ENCODE data around the gene IPO7.
A peak's percentile ranks its signal among the peaks of the same experiment; 100 is the strongest.
"Not testable (repeated sequence)": the region's sequence is repeated elsewhere in the genome, so short reads cannot be mapped to it uniquely, and the experiment has no call there.

Gene IPO7

DNA sequence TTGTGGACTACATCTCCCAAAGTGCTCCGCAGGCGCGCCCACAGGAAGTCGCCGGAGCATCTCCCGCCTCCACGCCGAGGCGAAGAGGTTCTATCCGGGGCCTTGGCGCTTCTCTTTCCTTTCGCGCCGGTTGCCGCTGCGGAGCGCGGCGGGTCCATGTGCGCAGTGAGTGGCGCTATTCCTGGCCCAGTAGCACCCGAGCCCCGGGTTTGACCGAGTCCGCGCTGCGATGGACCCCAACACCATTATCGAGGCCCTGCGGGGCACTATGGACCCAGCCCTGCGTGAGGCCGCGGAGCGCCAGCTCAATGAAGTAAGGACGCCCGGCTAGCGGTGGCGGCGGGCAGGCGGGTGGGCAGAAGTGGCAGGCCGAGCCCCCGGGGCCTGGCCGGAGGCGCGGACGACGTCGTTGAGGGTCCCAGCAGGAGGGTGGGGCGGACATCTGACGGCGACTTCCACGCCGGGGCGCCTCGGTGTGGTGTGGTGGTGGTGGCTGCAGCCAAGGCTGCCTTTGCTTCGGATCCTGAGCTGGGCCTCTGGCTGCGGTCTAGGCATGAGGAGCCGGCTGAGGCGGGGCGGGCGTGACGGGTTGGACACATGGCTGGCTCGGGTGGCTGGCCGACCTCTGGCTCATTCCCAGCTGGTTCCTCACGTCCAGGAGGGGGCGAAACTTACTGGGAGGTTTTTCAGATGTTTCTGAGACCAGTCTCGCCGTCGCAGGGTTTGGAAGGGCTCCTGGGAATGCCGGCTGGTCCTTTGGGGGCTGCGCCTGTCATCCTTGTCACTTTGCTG lies at the start of gene IPO7:
IPO7 (plus strand) TSS at position 118 of the 792 bp plus-strand sequence; CDS start at position 230, 112 bp downstream.
- peak; percentile 99 for TF ChIP-seq MYC (IDR thresholded peaks at IDR 0.05; ENCODE audit: low read depth, low read length)
- peak; percentile 92 for TF ChIP-seq POLR2A (IDR thresholded peaks at IDR 0.05; ENCODE audit: extremely low read depth, insufficient read length)
- TF ChIP-seq, protein P1, sequence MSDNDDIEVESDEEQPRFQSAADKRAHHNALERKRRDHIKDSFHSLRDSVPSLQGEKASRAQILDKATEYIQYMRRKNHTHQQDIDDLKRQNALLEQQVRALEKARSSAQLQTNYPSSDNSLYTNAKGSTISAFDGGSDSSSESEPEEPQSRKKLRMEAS (IDR thresholded peaks at IDR 0.05; ENCODE audit: low read depth, low read length), result peak; percentile 65
- TF ChIP-seq, protein P2, sequence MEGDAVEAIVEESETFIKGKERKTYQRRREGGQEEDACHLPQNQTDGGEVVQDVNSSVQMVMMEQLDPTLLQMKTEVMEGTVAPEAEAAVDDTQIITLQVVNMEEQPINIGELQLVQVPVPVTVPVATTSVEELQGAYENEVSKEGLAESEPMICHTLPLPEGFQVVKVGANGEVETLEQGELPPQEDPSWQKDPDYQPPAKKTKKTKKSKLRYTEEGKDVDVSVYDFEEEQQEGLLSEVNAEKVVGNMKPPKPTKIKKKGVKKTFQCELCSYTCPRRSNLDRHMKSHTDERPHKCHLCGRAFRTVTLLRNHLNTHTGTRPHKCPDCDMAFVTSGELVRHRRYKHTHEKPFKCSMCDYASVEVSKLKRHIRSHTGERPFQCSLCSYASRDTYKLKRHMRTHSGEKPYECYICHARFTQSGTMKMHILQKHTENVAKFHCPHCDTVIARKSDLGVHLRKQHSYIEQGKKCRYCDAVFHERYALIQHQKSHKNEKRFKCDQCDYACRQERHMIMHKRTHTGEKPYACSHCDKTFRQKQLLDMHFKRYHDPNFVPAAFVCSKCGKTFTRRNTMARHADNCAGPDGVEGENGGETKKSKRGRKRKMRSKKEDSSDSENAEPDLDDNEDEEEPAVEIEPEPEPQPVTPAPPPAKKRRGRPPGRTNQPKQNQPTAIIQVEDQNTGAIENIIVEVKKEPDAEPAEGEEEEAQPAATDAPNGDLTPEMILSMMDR (IDR thresholded peaks at IDR 0.05; ENCODE audit: low read depth, low read length), result no peak
- peak within 1 kb of the TSS; percentile 100 for H3K4me3 ChIP-seq (ENCODE audit: low read depth, low read length)
- DNase-seq (ENCODE audit: low read depth), result peak; percentile 96

DNA sequence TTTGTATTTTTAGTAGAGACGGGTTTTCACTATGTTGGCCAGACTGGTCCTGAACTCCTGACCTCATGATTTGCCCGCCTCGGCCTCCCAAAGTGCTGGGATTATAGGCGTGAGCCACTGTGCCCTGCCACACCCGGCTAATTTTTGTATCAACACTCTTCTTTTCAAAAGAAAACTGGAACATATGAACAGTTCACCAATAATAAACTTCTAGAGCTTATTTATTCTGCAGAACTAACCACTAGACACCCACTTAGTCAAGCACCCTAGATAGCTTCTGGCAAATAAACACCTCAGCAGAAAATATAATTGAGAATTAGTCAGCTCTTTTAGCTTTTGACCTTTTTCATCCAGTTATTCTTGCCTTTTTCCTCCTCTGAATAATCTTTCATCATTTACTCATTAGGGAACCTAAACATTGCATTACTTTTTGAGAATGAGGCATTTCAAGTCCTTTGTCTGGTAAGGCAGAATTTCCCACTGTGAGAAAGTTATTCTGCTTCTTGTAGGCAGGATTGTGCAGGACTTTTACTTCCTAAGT lies 42.7 kb upstream of the IPO7 start:
- H3K4me3 ChIP-seq (ENCODE audit: low read depth, low read length), result no peak overlapping the region
- TF ChIP-seq, protein P1 (IDR thresholded peaks at IDR 0.05; ENCODE audit: low read depth, low read length), result no peak
- TF ChIP-seq POLR2A (IDR thresholded peaks at IDR 0.05; ENCODE audit: extremely low read depth, insufficient read length) (no peak), MYC (IDR thresholded peaks at IDR 0.05; ENCODE audit: low read depth, low read length) (no peak)
- TF ChIP-seq, protein P2 (IDR thresholded peaks at IDR 0.05; ENCODE audit: low read depth, low read length), result no peak
- no peak for DNase-seq (ENCODE audit: low read depth)

DNA sequence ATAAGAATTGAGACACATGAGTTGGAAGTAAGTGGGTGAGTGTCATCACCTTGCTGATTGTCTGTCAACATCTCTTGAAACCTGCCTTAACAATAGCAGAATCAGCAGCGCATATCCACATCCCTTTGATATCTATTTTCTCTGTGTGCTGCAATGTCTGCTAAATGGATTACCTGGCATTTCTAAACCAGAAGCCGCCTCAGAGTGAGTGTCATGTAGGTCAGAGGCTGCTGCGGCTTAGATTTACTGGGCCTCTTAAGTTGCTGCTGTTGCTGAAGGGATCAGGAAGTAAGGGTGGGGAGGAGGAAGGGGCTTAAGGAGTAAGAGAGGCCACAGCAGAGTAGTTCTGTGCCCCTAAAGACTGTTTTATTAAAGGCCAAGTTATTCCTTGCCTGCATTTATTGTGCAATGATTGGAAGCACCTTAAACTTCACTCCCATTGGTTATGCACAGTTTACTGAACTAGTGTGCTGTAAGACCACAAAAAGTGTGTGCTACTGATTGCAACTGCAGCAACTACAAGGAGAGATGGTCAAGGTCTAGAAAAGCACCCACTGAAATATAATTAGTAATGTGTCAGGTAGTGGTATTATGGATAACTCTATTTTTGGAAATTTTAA lies 40.3 kb upstream of the IPO7 start:
- no peak overlapping the region for H3K4me3 ChIP-seq (ENCODE audit: low read depth, low read length)
- peak; percentile 10 for DNase-seq (ENCODE audit: low read depth)
- no peak for TF ChIP-seq MYC (IDR thresholded peaks at IDR 0.05; ENCODE audit: low read depth, low read length)
- TF ChIP-seq, protein P2 (IDR thresholded peaks at IDR 0.05; ENCODE audit: low read depth, low read length), result no peak
- TF ChIP-seq POLR2A (IDR thresholded peaks at IDR 0.05; ENCODE audit: extremely low read depth, insufficient read length), result no peak
- TF ChIP-seq, protein P1 (IDR thresholded peaks at IDR 0.05; ENCODE audit: low read depth, low read length), result no peak

DNA sequence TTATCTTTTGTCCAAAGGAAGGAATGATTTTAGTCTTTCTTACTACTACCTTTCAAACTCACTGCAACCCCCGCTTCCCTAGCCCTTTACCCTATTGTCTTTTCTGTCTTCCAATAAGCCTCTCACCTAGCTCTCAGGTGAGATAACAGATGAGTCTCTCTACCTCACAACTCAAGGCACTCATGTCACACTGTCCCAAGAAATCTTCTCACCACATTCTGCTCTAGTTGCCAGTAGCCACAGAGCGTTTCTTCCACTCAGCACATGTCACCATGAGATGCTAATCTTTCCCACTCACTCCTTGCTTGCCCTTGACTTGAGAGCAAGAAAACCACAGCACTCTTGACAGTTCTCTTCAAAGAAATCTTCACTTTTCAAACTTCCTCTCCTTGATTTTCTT lies 37.4 kb upstream of the IPO7 start:
- H3K4me3 ChIP-seq (ENCODE audit: low read depth, low read length), result no peak overlapping the region
- 0 out of 2 replicates have a peak, but pooled peaks have one; percentile 18 for TF ChIP-seq MYC (IDR thresholded peaks at IDR 0.05; ENCODE audit: low read depth, low read length)
- TF ChIP-seq, protein P1 (IDR thresholded peaks at IDR 0.05; ENCODE audit: low read depth, low read length), result peak; percentile 10; the same call in 1 of the 2 replicates
- TF ChIP-seq POLR2A (IDR thresholded peaks at IDR 0.05; ENCODE audit: extremely low read depth, insufficient read length), result no peak
- DNase-seq (ENCODE audit: low read depth), result peak; percentile 8

DNA sequence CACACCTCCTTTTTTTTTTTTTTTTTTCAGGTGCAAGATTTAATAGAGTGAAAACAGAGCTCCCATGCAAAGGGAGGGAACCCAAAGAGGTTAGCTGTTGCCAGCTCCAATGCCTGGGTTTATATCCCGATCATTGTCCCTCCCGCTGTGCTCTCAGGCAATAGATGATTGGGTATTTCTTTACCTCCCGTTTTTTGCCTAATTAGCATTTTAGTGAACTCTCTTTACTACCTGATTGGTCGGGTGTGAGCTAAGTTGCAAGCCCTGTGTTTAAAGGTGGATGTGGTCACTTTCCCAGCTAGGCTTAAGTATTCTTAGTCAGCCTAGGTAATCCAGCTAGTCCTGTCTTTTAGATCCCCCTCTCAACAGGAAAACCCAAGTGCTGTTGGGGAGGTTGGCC lies 36.7 kb upstream of the IPO7 start:
- not testable (repeated sequence) for H3K4me3 ChIP-seq (ENCODE audit: low read depth, low read length); DNase-seq (ENCODE audit: low read depth)

DNA sequence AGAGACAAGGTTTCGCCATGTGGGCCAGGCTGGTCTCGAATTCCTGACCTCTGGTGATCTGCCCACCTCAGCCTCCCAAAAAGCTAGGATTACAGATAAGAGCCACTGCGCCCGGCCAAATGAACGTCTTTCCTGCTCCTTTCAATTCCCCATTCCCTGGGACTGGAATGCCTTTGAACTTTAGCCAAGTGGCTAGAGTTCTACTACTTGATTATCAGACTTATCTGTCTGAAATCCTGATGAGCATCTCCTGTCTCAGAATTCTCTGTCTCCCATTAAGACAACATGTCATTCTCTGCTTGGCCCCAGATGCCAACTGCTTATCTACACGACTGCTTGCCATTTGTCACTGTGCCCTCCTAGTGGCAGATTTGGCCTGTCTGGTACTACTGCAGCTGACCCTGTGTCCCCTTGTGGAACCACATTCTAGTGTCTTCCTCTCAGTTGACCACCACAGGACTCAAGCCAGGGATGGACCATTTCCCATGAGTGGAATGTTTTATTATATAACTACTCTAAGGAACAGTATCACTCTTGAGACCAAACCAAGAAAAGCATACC lies 33.1 kb upstream of the IPO7 start:
- DNase-seq (ENCODE audit: low read depth), result no peak
- no peak overlapping the region for H3K4me3 ChIP-seq (ENCODE audit: low read depth, low read length)
- TF ChIP-seq POLR2A (IDR thresholded peaks at IDR 0.05; ENCODE audit: extremely low read depth, insufficient read length) (no peak), MYC (IDR thresholded peaks at IDR 0.05; ENCODE audit: low read depth, low read length) (no peak)
- TF ChIP-seq, protein P2 (IDR thresholded peaks at IDR 0.05; ENCODE audit: low read depth, low read length), result no peak
- TF ChIP-seq, protein P1 (IDR thresholded peaks at IDR 0.05; ENCODE audit: low read depth, low read length), result no peak

Measured in NB4 (cell line).